Activated naive CD4-positive, alpha-beta T cell treated with anti-CD3 and anti-CD28 coated beads, Interleukin-2, amount 50 U/mL, for 24 hours (primary cell): ENCODE results near the gene FER1L5.
"Not testable (repeated sequence)": the region's sequence is repeated elsewhere in the genome, so short reads cannot be mapped to it uniquely, and the experiment has no call there.

Experiments
- H3K27ac Mint-ChIP-seq: one replicate; pipeline ENCODE4 v1.8.0; 2021; ENCODE audit warnings: mild to moderate bottlenecking, mixed read lengths
- H3K27me3 Mint-ChIP-seq: one replicate; pipeline ENCODE4 v1.8.0; 2021; ENCODE audit warnings: mixed read lengths
- H3K36me3 Mint-ChIP-seq: one replicate; pipeline ENCODE4 v1.8.0; 2021; ENCODE audit warnings: mixed read lengths
- H3K4me1 Mint-ChIP-seq: one replicate; pipeline ENCODE4 v1.8.0; 2021; ENCODE audit warnings: mixed read lengths
- H3K4me3 Mint-ChIP-seq: one replicate; pipeline ENCODE4 v1.8.0; 2021; ENCODE audit warnings: mild to moderate bottlenecking, mixed read lengths
- H3K9me3 Mint-ChIP-seq: one replicate; pipeline ENCODE4 v1.8.0; 2021; ENCODE audit warnings: mixed read lengths

Gene FER1L5

GRCh38 chr2:96623116-96623515, 19.4 kb upstream of the FER1L5 start:
- no peak overlapping the region for H3K4me3 Mint-ChIP-seq
- H3K36me3 Mint-ChIP-seq, result peaks cover 2% of the 10 kb centered on the region
- no peaks in the 10 kb centered on the region for H3K9me3 Mint-ChIP-seq
- peak overlapping the region; percentile 30 for H3K27ac Mint-ChIP-seq
- no peaks in the 10 kb centered on the region for H3K27me3 Mint-ChIP-seq
- H3K4me1 Mint-ChIP-seq, result peaks cover 35% of the 10 kb centered on the region

- Mint-ChIP-seq H3K4me1 (peaks cover 48% of the 10 kb centered on the region), H3K36me3 (peaks cover 6% of the 10 kb centered on the region), H3K9me3 (no peaks in the 10 kb centered on the region), H3K27ac (no peak overlapping the region), H3K27me3 (no peaks in the 10 kb centered on the region), H3K4me3 (no peak overlapping the region)
Observed at GRCh38 chr2:96625571-96626552, 16.7 kb upstream of the FER1L5 start.

- no peaks in the 10 kb centered on the region for H3K9me3 Mint-ChIP-seq
- no peak overlapping the region for H3K4me3 Mint-ChIP-seq
- H3K4me1 Mint-ChIP-seq, result peaks cover 54% of the 10 kb centered on the region
- no peaks in the 10 kb centered on the region for H3K27me3 Mint-ChIP-seq
- H3K27ac Mint-ChIP-seq, result no peak overlapping the region
- H3K36me3 Mint-ChIP-seq, result peaks cover 6% of the 10 kb centered on the region
Observed at GRCh38 chr2:96626553-96626942, 16.0 kb upstream of the FER1L5 start.

GRCh38 chr2:96631804-96632435, 10.6 kb upstream of the FER1L5 start:
- H3K4me3 Mint-ChIP-seq, result no peak overlapping the region
- H3K4me1 Mint-ChIP-seq, result peaks cover 65% of the 10 kb centered on the region
- H3K36me3 Mint-ChIP-seq, result peaks cover 13% of the 10 kb centered on the region
- H3K27ac Mint-ChIP-seq, result no peak overlapping the region
- H3K27me3 Mint-ChIP-seq, result no peaks in the 10 kb centered on the region
- H3K9me3 Mint-ChIP-seq, result no peaks in the 10 kb centered on the region

GRCh38 chr2:96633641-96634040, 8.9 kb upstream of the FER1L5 start:
- Mint-ChIP-seq H3K36me3 (peaks cover 15% of the 10 kb centered on the region), H3K4me3 (no peak overlapping the region), H3K27me3 (no peaks in the 10 kb centered on the region), H3K9me3 (no peaks in the 10 kb centered on the region), H3K27ac (no peak overlapping the region), H3K4me1 (peaks cover 61% of the 10 kb centered on the region)

GRCh38 chr2:96636551-96637171, 5.9 kb upstream of the FER1L5 start:
- Mint-ChIP-seq H3K4me1 (peaks cover 41% of the 10 kb centered on the region), H3K4me3 (peak overlapping the region; percentile 96), H3K27me3 (no peaks in the 10 kb centered on the region), H3K36me3 (peaks cover 11% of the 10 kb centered on the region), H3K9me3 (no peaks in the 10 kb centered on the region), H3K27ac (peak overlapping the region; percentile 59)

- Mint-ChIP-seq H3K4me3 (peak overlapping the region; percentile 96), H3K27ac (peak overlapping the region; percentile 89), H3K27me3 (no peaks in the 10 kb centered on the region), H3K9me3 (no peaks in the 10 kb centered on the region), H3K36me3 (peaks cover 9% of the 10 kb centered on the region), H3K4me1 (peaks cover 36% of the 10 kb centered on the region)
Observed at GRCh38 chr2:96637385-96638143, 5.0 kb upstream of the FER1L5 start.

GRCh38 chr2:96638144-96639121, 4.1 kb upstream of the FER1L5 start, which contains the start of gene KANSL3:
KANSL3 (minus strand) TSS chr2:96638312; CDS start chr2:96637135, 1,177 bp downstream.
- H3K27me3 Mint-ChIP-seq, result no peaks in the 10 kb centered on the region
- peak within 1 kb of the TSS; percentile 89 for H3K27ac Mint-ChIP-seq
- H3K9me3 Mint-ChIP-seq, result no peaks in the 10 kb centered on the region
- peaks cover 9% of the 10 kb centered on the region for H3K36me3 Mint-ChIP-seq
- peak within 1 kb of the TSS; percentile 96 for H3K4me3 Mint-ChIP-seq
- H3K4me1 Mint-ChIP-seq, result peaks cover 35% of the 10 kb centered on the region

- Mint-ChIP-seq H3K27ac (no peak overlapping the region), H3K4me3 (no peak overlapping the region), H3K36me3 (no peaks in the 10 kb centered on the region), H3K9me3 (no peaks in the 10 kb centered on the region), H3K27me3 (no peaks in the 10 kb centered on the region), H3K4me1 (no peaks in the 10 kb centered on the region)
Observed at GRCh38 chr2:96647681-96648080, 5.1 kb downstream of the FER1L5 start.

- no peak overlapping the region for H3K27ac Mint-ChIP-seq
- H3K27me3 Mint-ChIP-seq, result no peaks in the 10 kb centered on the region
- no peaks in the 10 kb centered on the region for H3K36me3 Mint-ChIP-seq
Observed at GRCh38 chr2:96648306-96648930, 5.9 kb downstream of the FER1L5 start.

GRCh38 chr2:96649342-96649741, 6.8 kb downstream of the FER1L5 start:
- Mint-ChIP-seq H3K4me3 (no peak overlapping the region), H3K9me3 (no peaks in the 10 kb centered on the region), H3K4me1 (no peaks in the 10 kb centered on the region), H3K36me3 (no peaks in the 10 kb centered on the region), H3K27ac (no peak overlapping the region), H3K27me3 (no peaks in the 10 kb centered on the region)

More at GRCh38 chr2:96648306-96648930, 5.9 kb downstream of the FER1L5 start:
- H3K9me3 Mint-ChIP-seq, result no peaks in the 10 kb centered on the region
- H3K4me3 Mint-ChIP-seq, result no peak overlapping the region
- H3K4me1 Mint-ChIP-seq, result no peaks in the 10 kb centered on the region

- no peak overlapping the region for H3K27ac Mint-ChIP-seq
- H3K9me3 Mint-ChIP-seq, result no peaks in the 10 kb centered on the region
- H3K36me3 Mint-ChIP-seq, result no peaks in the 10 kb centered on the region
- H3K27me3 Mint-ChIP-seq, result no peaks in the 10 kb centered on the region
- H3K4me3 Mint-ChIP-seq, result no peak overlapping the region
- H3K4me1 Mint-ChIP-seq, result no peaks in the 10 kb centered on the region
Observed at GRCh38 chr2:96651793-96652192, 9.2 kb downstream of the FER1L5 start.

GRCh38 chr2:96654791-96655190, 12.2 kb downstream of the FER1L5 start:
- not testable (repeated sequence) for H3K27me3 Mint-ChIP-seq, H3K9me3 Mint-ChIP-seq, H3K4me3 Mint-ChIP-seq, H3K4me1 Mint-ChIP-seq, H3K36me3 Mint-ChIP-seq, H3K27ac Mint-ChIP-seq

- H3K27me3 Mint-ChIP-seq, result no peaks in the 10 kb centered on the region
- no peak overlapping the region for H3K27ac Mint-ChIP-seq
- no peaks in the 10 kb centered on the region for H3K36me3 Mint-ChIP-seq
- no peaks in the 10 kb centered on the region for H3K4me1 Mint-ChIP-seq
- no peaks in the 10 kb centered on the region for H3K9me3 Mint-ChIP-seq
- no peak overlapping the region for H3K4me3 Mint-ChIP-seq
Observed at GRCh38 chr2:96655526-96655925, 13.0 kb downstream of the FER1L5 start.
